Activated naive CD4-positive, alpha-beta T cell treated with anti-CD3 and anti-CD28 coated beads, Interleukin-2, amount 50 U/mL, for 16 hours (primary cell): Measurements from ENCODE around the gene RTRAF.

Experiments used
- DNase-seq: peaks from one replicate; pipeline ENCODE4 v3.0.0-alpha.2; 2020

Gene RTRAF

DNA sequence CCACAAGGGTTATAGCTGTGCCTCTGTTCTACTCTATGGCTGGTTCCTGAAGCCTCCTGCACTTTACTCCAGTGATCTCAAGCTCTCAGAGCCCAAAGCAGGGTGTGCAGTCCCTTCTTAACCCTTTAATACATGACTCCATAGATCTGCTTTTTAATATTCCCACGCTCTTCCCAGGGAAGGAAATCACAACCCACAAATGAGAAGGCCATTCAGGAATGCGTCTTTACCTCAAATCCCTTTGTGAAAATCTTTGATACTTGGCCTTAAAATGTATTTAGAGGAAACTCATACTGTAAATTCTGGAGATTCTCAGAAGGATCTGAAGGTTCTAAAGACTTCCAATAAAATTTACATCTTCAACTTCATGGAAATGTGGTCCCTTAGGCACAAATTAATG is 62.5 kb downstream of the RTRAF start:
- no peak for DNase-seq

DNA sequence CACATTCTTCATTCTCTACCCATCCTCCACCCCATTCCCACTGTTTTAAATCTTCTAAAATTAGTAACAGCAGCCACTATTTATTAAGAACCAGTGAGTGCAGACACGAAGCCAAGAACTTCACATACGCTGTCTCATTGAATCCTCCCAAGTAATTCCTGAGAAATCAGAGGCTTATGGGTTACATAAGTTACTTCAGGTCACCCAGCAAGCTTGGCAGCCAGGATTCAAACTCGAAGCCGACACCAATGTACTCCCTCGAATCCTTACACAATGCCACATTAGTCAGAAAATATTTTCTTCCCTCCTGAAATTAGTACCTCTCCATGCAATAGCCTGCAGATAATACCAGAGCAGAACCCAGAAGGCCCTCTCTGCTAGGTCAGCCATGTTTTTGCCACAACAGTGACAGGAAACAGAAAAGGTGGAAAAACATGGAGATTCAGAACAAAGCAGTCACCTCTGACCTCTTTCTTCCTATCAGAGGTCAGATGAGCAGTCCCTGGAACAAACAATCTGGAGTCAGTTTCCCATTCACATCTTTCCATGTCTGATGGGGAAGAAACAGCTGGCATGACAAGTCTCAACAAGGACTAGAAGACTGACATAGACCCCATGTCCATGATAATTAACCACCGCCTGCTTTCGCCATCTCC is 63.1 kb downstream of the RTRAF start:
- no peak for DNase-seq

DNA sequence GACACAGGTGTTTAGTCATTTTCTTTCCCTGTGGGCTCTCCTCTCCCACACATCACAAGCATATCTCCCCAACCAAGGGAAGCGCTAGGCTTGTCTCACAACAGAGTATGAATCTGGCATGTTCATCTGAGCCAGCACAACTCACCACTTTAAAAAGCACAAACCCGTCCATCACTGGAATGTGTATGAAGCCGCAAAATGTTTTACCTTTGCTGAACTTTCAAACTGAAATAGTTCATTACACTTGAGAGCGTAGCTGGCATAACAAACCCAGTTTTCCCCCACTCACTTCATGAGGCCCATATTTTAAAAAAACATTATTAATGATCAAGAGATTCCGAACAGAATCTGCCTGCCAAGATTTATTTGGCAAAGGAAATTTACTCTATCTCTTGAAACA is 63.7 kb downstream of the RTRAF start:
- DNase-seq: no peak

DNA sequence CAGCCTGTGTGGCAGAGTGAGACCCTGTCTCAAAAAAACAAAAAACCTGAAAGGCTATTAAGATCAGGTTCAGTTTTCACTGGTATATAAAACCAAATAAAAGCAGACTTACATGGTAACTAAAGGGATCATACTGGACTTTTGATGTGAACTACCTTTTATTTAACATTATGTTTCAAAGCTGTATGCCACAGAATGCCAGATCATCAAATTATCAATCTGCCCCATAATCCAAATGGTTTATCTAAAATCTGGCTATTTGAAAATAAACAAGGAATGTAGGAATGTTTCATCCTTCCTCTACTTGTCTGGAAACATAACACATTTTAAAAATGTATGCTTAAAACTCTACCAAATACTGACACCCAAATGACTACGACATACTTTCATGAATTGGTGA is 65.3 kb downstream of the RTRAF start:
- no peak for DNase-seq

DNA sequence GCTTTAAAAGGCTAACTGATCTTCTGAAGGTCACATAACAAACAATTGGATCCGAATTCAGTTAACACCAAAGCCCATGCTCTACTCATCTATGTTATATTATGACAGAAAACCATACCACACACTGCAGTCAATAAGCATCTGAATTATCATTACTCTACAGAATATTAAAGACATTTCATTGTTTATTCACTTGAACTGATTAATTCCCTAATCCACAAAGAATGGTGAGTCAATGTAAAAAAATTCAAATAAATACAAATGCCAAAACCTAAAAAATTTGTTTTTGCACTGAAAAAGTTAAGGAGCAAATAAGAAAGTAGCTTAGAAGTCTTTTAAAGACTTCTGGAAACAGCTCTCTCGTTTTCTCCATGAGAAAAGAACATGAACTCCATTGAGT is 65.8 kb downstream of the RTRAF start:
- no peak for DNase-seq

DNA sequence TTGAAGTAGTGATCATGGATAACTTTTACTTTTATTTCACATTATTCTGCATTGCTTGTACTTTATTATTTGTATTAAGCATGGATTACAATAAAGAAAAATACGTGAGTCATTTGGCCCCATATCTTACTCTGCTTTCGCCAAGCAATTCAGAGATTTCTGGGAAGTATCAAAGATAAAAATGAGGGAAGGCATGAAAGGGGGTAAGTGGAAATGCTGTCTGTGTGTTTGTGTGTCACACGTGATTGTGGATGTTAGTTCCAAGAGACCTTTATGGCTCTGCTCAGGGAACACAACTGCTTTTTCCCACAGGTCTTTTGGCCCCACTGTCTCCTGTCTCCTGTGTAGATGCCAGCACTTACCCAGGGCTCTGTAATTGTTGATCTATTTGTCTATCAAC is 69.0 kb downstream of the RTRAF start:
- DNase-seq: no peak

DNA sequence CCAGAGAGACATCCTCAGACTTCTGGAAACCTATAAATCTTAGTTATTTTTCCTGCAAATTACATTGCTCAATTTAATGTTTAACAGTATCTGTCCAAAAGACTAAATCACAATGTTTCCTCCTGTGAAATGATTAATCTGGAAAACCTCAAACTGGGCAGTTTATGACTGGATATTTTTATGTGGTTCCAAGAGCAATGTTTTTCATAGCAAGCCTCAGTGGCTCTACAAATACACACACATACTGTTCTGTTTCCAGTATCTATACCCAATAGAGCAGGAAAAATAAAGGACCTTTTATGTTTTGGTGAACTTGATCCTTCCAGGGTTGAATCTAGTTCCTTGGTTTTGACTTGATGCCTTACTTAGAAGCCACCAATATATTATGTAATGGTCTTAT is 70.3 kb downstream of the RTRAF start:
- no peak for DNase-seq

DNA sequence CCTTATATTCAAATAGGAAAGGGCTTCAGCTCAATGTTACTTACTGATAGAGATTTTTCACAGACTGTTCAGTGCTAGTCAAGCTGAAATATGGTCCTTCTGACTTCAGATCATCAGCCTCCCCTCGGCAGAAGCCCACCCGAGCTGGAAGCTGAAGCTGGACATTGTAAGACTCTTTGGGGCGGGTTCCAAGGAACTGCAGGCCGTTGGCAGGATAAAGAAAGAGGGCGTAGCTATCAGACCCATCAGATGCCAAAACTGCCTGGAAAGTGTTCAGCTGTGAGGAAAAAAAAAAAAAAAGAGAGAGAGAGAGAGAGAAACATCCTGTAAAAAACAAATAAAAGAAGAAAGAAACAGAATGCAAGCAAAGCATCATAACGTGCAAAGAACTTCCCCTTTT is 70.7 kb downstream of the RTRAF start:
- no peak for DNase-seq
